Neuronal stem cell (in vitro differentiated cells): ENCODE measurements around the gene ATP5PD.

Experiments used
- DNase-seq: peaks from one replicate; pipeline ENCODE4 v3.0.0-alpha.2; 2013; ENCODE audit warnings: low spot score
- H2AFZ ChIP-seq: one replicate; pipeline ENCODE4 v1.6.1; 2013; ENCODE audit warnings: mild to moderate bottlenecking, low read length, inconsistent platforms
- H2AK5ac ChIP-seq: 2 replicates; pipeline ENCODE4 v1.6.1; 2013; ENCODE audit warnings: low read depth, mild to moderate bottlenecking, inconsistent platforms, low read length, moderate library complexity, mixed read lengths
- H2BK120ac ChIP-seq: 2 replicates; pipeline ENCODE4 v1.6.1; 2013; ENCODE audit warnings: low read depth, mild to moderate bottlenecking, inconsistent platforms, low read length, moderate library complexity, mixed read lengths
- H2BK12ac ChIP-seq: one replicate; pipeline ENCODE4 v1.6.1; 2013; ENCODE audit warnings: low read length, inconsistent platforms
- H2BK15ac ChIP-seq: 2 replicates; pipeline ENCODE4 v1.6.1; 2013; ENCODE audit warnings: mild to moderate bottlenecking, low read length, inconsistent platforms, mixed read lengths
- H2BK5ac ChIP-seq: one replicate; pipeline ENCODE4 v1.6.1; 2013; ENCODE audit warnings: inconsistent platforms, mild to moderate bottlenecking, low read length, moderate library complexity
- H3K14ac ChIP-seq: one replicate; pipeline ENCODE4 v1.6.1; 2013; ENCODE audit warnings: low read length, inconsistent platforms
- H3K18ac ChIP-seq: 2 replicates; pipeline ENCODE4 v1.6.1; 2013; ENCODE audit warnings: low read length, inconsistent platforms
- H3K23ac ChIP-seq: 2 replicates; pipeline ENCODE4 v1.6.1; 2013; ENCODE audit warnings: low read depth, mild to moderate bottlenecking, mixed read lengths, low read length, inconsistent platforms; ENCODE audit not compliant: poor library complexity
- H3K27ac ChIP-seq: replicated peaks from 3 replicates; pipeline ENCODE4 v1.5.1; 2013; ENCODE audit warnings: low read length, inconsistent platforms
- H3K27me3 ChIP-seq, 3 experiments: 2 replicates each; pipeline ENCODE4 v1.6.1; 2013; ENCODE audit warnings: low read length in 3 of 3, mild to moderate bottlenecking in 2 of 3, inconsistent platforms in 1 of 3, low read depth in 1 of 3, mixed read lengths in 1 of 3, moderate library complexity in 1 of 3; ENCODE audit not compliant: control insufficient read depth in 3 of 3, insufficient read depth in 3 of 3
- H3K36me3 ChIP-seq, 2 donors: replicated peaks in 1 of 2; 2 replicates each; pipeline ENCODE4 v1.6.1; 2013; ENCODE audit warnings: low read length in 2 of 2; ENCODE audit not compliant: control insufficient read depth in 2 of 2, insufficient read depth in 2 of 2
- H3K4ac ChIP-seq: 2 replicates; pipeline ENCODE4 v1.6.1; 2013; ENCODE audit warnings: inconsistent platforms, mild to moderate bottlenecking, low read length, moderate library complexity
- H3K4me1 ChIP-seq, 2 donors: 1 replicate in 1 of 2; 2 replicates in 1 of 2; pipeline ENCODE4 v1.6.1; 2013; ENCODE audit warnings: low read length in 2 of 2, low read depth in 1 of 2; ENCODE audit not compliant: control insufficient read depth in 2 of 2, insufficient read depth in 1 of 2
- H3K4me2 ChIP-seq: one replicate; pipeline ENCODE4 v1.6.1; 2013; ENCODE audit warnings: mild to moderate bottlenecking, low read length, inconsistent platforms; ENCODE audit not compliant: insufficient read depth, poor library complexity, severe bottlenecking
- H3K4me3 ChIP-seq, 2 donors: 2 replicates each; pipeline ENCODE4 v1.5.1; 2013; ENCODE audit warnings: low read length in 2 of 2, mild to moderate bottlenecking in 2 of 2, inconsistent platforms in 1 of 2, moderate library complexity in 1 of 2
- H3K79me1 ChIP-seq: one replicate; pipeline ENCODE4 v1.6.1; 2013; ENCODE audit warnings: low read depth, mild to moderate bottlenecking, inconsistent platforms, low read length, moderate library complexity
- H3K9ac ChIP-seq: one replicate; pipeline ENCODE4 v1.6.1; 2013; ENCODE audit warnings: mild to moderate bottlenecking, low read depth, low read length, inconsistent platforms; ENCODE audit not compliant: poor library complexity
- H3K9me3 ChIP-seq, 2 donors: replicated peaks in 1 of 2; 2 replicates each; pipeline versions ENCODE3 to v1.6.1; 2013; ENCODE audit warnings: low read length in 2 of 2, mild to moderate bottlenecking in 2 of 2, inconsistent platforms in 1 of 2, low read depth in 1 of 2, mixed read lengths in 1 of 2, moderate library complexity in 1 of 2; ENCODE audit not compliant: control insufficient read depth in 2 of 2, insufficient read depth in 1 of 2
- H4K8ac ChIP-seq: one replicate; pipeline ENCODE4 v1.6.1; 2013; ENCODE audit warnings: low read depth, mild to moderate bottlenecking, inconsistent platforms, low read length, moderate library complexity
- H4K91ac ChIP-seq: one replicate; pipeline ENCODE4 v1.6.1; 2013; ENCODE audit warnings: low read length, low read depth, mild to moderate bottlenecking, inconsistent platforms; ENCODE audit not compliant: poor library complexity
- WGBS, 2 donors: extraction: QIAGEN DNeasy Blood & Tissue Kit; methylation state at CpG; one replicate each; pipeline ENCODE4 v1.1.7; 2013; ENCODE audit warnings: missing lambda C conversion rate in 2 of 2, mixed read lengths in 1 of 2; ENCODE audit not compliant: insufficient read length in 2 of 2, insufficient replicate concordance in 1 of 2; ENCODE audit errors: extremely low coverage in 2 of 2; 5-methylcytosine and 5-hydroxymethylcytosine counted together

Gene ATP5PD

DNA sequence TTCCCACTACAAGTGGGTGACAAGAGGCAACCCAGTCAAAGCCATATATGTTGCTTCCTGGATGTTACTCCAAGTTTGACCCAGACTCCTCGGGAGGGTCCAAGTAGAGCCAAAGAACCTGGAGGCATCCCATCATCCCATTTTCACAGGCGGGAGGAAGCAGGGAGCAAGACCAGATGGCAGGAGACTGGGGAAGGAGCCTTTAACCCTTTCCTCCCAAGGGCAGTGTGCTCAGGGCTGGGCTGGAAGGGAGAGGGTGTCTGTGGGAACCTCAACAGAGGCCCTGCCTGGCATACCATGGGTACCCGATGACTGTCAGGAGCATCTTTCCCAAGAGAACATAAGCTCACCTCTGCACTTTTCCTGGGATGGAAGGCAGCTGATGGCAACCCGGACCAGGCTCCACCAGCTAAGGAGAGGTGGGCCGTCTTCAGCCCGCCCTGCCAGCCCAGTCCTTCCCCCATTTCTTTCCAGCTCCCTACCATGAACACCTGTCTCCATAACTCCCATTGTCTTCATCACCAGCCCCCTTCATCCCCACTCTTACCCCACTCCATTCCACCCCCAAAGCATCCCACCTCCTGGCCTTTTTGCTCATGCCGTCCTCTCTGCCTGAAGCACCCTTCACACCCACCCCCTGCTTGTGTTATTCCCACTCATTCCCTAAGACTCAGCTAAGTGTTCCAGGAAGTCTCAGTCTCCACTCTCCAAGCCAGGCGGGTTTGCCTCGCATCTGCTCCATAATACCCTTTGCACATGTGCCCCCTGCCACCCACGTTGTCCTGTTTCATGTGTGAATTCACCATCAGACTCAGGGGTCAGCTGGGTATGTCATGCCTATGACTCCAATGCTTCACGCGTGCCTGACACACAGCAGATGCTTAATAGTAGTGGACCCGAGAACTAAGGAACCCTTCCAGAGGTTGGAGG, 35.1 kb upstream of the ATP5PD start:
- H4K8ac ChIP-seq = no peak overlapping the region
- DNase-seq = no peak

DNA sequence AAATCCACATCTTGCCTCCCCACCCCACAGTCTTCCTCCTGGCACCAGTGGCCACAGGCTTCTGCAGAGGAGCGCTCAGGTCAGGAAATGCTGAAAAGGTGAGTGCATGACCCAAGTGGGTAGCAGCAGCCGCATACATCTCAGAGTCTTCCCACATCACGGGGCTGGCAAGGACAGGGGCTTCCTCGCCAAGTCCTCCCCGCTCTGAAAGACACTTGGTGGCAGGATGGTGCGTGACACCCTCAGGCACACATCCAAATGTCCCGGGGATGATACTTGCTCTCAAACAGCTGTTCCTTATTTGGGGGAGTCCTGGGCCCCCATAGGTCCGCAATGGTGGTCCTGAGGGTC, 32.2 kb upstream of the ATP5PD start:
- Histone ChIP-seq H2BK5ac (no peak overlapping the region), H3K9ac (no peak overlapping the region), H3K27ac (no peak overlapping the region), H3K18ac (no peak overlapping the region), H2BK12ac (no peak overlapping the region), H3K14ac (no peak overlapping the region), H2AFZ (peak overlapping the region; percentile 66), H3K23ac (no peak overlapping the region), H3K4me3 (no peak overlapping the region), H3K9me3 (peaks cover 0 to 2% of the 10 kb centered on the region in 2 donors), H4K8ac (no peak overlapping the region), H2BK120ac (no peak overlapping the region), H4K91ac (no peak overlapping the region), H3K79me1 (no peaks in the 10 kb centered on the region), H3K4me2 (no peak overlapping the region), H2AK5ac (no peak overlapping the region), H3K4ac (no peak overlapping the region), H3K4me1 (peaks cover 8 to 17% of the 10 kb centered on the region in 2 donors), H2BK15ac (peak overlapping the region; percentile 1), H3K36me3 (no peaks in the 10 kb centered on the region), H3K27me3 (peaks cover 0 to 3% (median 0%) of the 10 kb centered on the region in 3 experiments)
- DNase-seq = no peak
- no CpG with 5 or more reads among the region's 8 CpGs for WGBS, 2 donors

More for the DNA sequence above, 35.1 kb upstream of the ATP5PD start:
- no peaks in the 10 kb centered on the region for H3K79me1 ChIP-seq
- no peak overlapping the region for H3K23ac ChIP-seq
- H4K91ac ChIP-seq = no peak overlapping the region
- H2BK12ac ChIP-seq = no peak overlapping the region
- H3K9me3 ChIP-seq = peaks cover 0 to 2% of the 10 kb centered on the region in 2 donors
- peak overlapping the region; percentile 26 for H2BK5ac ChIP-seq
- H3K18ac ChIP-seq = peak overlapping the region; percentile 76
- H3K4me3 ChIP-seq = no peak overlapping the region
- H2AK5ac ChIP-seq = no peak overlapping the region
- H3K9ac ChIP-seq = no peak overlapping the region
- no peak overlapping the region for H3K27ac ChIP-seq
- WGBS, 2 donors = no CpG with 5 or more reads among the region's 13 CpGs
- H3K4ac ChIP-seq = no peak overlapping the region
- peak overlapping the region; percentile 1 for H3K14ac ChIP-seq
- no peak overlapping the region for H2AFZ ChIP-seq
- no peak overlapping the region for H2BK120ac ChIP-seq
- H3K36me3 ChIP-seq = no peaks in the 10 kb centered on the region
- no peak overlapping the region for H3K4me2 ChIP-seq
- H3K4me1 ChIP-seq = peaks cover 8 to 20% of the 10 kb centered on the region in 2 donors
- H2BK15ac ChIP-seq = no peak overlapping the region
- peaks cover 0 to 3% (median 0%) of the 10 kb centered on the region in 3 experiments for H3K27me3 ChIP-seq

GRCh38 chr17:75078284-75079022, 31.7 kb upstream of the ATP5PD start:
- Histone ChIP-seq H3K36me3 (no peaks in the 10 kb centered on the region), H2BK15ac (peak overlapping the region; percentile 1), H2BK120ac (no peak overlapping the region), H3K4me3 (no peak overlapping the region), H3K9ac (no peak overlapping the region), H3K23ac (no peak overlapping the region), H2AFZ (peak overlapping the region; percentile 66), H3K4ac (no peak overlapping the region), H3K27me3 (peaks cover 0 to 3% (median 0%) of the 10 kb centered on the region in 3 experiments), H3K9me3 (peaks cover 0 to 2% of the 10 kb centered on the region in 2 donors), H3K4me1 (peaks cover 8 to 12% of the 10 kb centered on the region in 2 donors), H2BK12ac (no peak overlapping the region), H3K18ac (peak overlapping the region; percentile 40), H4K8ac (no peak overlapping the region), H2AK5ac (no peak overlapping the region), H3K4me2 (no peak overlapping the region), H3K27ac (no peak overlapping the region), H3K14ac (no peak overlapping the region), H4K91ac (no peak overlapping the region), H2BK5ac (no peak overlapping the region), H3K79me1 (no peaks in the 10 kb centered on the region)
- WGBS, 2 donors = no CpG with 5 or more reads among the region's 17 CpGs
- no peak for DNase-seq
